ENCODE measurements around the gene VAPA.
A peak's percentile ranks its signal among the peaks of the same experiment; 100 is the strongest.

Gene VAPA

GRCh38 chr18:9913526-9914333, at the start of gene VAPA:
Gene VAPA (plus strand): TSS chr18:9914016. CDS start chr18:9914257, 241 bp downstream.
- ChIA-PET POLR2A (interaction anchor here (0.7 to 1.6 kb wide), 15 partner anchors 9 to 207 kb away, joined by 3 to 6 read pairs (median 3); no protein-coding TSS in a partner anchor), CTCF (no interaction called here)
- TF ChIP-seq L3MBTL2 (conservative IDR thresholded peaks at IDR 0.05) (no peak), PKNOX1 (IDR thresholded peaks at IDR 0.05) (no peak), SUZ12 (IDR thresholded peaks at IDR 0.05) (peak; percentile 63; the same call in 1 of the 2 replicates)
- peak; percentile 88 for DNase-seq (ENCODE audit: extremely low spot score)

GRCh38 chr18:9865764-9866490, 47.9 kb upstream of the VAPA start:
- TF ChIP-seq SUZ12 (IDR thresholded peaks at IDR 0.05): no peak
- POLR2A ChIA-PET: interaction anchor here (1.5 kb wide), 1 partner anchor 48 kb away, joined by 3 read pairs; the partner anchor contains the start of gene VAPA
- CTCF ChIA-PET: no interaction called here
- DNase-seq (ENCODE audit: extremely low spot score): no peak

GRCh38 chr18:9866627-9867026, 47.2 kb upstream of the VAPA start:
- ChIA-PET POLR2A (interaction anchor here (1.5 kb wide), 1 partner anchor 47 kb away, joined by 3 read pairs; the partner anchor contains the start of gene VAPA), CTCF (no interaction called here)
- DNase-seq (ENCODE audit: extremely low spot score): no peak
- no peak for TF ChIP-seq FOXA1 (IDR thresholded peaks at IDR 0.05)
- TF ChIP-seq ELF4 (IDR thresholded peaks at IDR 0.05): no peak
- TF ChIP-seq ARNT (IDR thresholded peaks at IDR 0.05): no peak
- TF ChIP-seq L3MBTL2 (conservative IDR thresholded peaks at IDR 0.05): no peak
- TF ChIP-seq LEF1 (IDR thresholded peaks at IDR 0.05; ENCODE audit: borderline replicate concordance): no peak
- TF ChIP-seq NFRKB (IDR thresholded peaks at IDR 0.05): no peak
- TF ChIP-seq SUZ12 (IDR thresholded peaks at IDR 0.05): no peak
- TF ChIP-seq SP1 (IDR thresholded peaks at IDR 0.05): no peak
- no peak for TF ChIP-seq HDGF (IDR thresholded peaks at IDR 0.05; ENCODE audit: borderline replicate concordance)
- TF ChIP-seq FOXM1 (IDR thresholded peaks at IDR 0.05; ENCODE audit: borderline replicate concordance): no peak
- TF ChIP-seq ZNF384 (IDR thresholded peaks at IDR 0.05): no peak
- TF ChIP-seq FOXK2 (IDR thresholded peaks at IDR 0.05): no peak
- no peak for TF ChIP-seq PKNOX1 (IDR thresholded peaks at IDR 0.05)
- TF ChIP-seq BHLHE40 (IDR thresholded peaks at IDR 0.05; ENCODE audit: borderline replicate concordance): no peak
- TF ChIP-seq TARDBP (IDR thresholded peaks at IDR 0.05): no peak
- no peak for TF ChIP-seq CTBP1 (IDR thresholded peaks at IDR 0.05; ENCODE audit: borderline replicate concordance)

GRCh38 chr18:9867071-9867594, 46.7 kb upstream of the VAPA start:
- ChIA-PET POLR2A (interaction anchor here (1.5 kb wide), 1 partner anchor 47 kb away, joined by 3 read pairs; the partner anchor contains the start of gene VAPA), CTCF (no interaction called here)
- TF ChIP-seq ARNT (IDR thresholded peaks at IDR 0.05): no peak
- no peak for DNase-seq (ENCODE audit: extremely low spot score)

- TF ChIP-seq NFRKB (IDR thresholded peaks at IDR 0.05) (no peak), SP1 (IDR thresholded peaks at IDR 0.05) (no peak), L3MBTL2 (conservative IDR thresholded peaks at IDR 0.05) (no peak), BHLHE40 (IDR thresholded peaks at IDR 0.05; ENCODE audit: borderline replicate concordance) (no peak), ZNF384 (IDR thresholded peaks at IDR 0.05) (no peak)
- CTCF ChIA-PET: no interaction called here
- DNase-seq (ENCODE audit: extremely low spot score): no peak
- POLR2A ChIA-PET: interaction anchor here (0.9 to 1.8 kb wide), 2 partner anchors 8 to 44 kb away, joined by 3 to 5 read pairs; partner anchors contain the start of gene VAPA
Observed at GRCh38 chr18:9868857-9869714, 44.7 kb upstream of the VAPA start.

- POLR2A ChIA-PET: interaction anchor here (0.9 to 1.8 kb wide), 3 partner anchors 9 to 45 kb away, joined by 3 to 5 read pairs (median 3); partner anchors contain the start of gene VAPA
- peak; percentile 15 for DNase-seq (ENCODE audit: extremely low spot score)
- TF ChIP-seq LEF1 (IDR thresholded peaks at IDR 0.05; ENCODE audit: borderline replicate concordance) (no peak), FOXM1 (IDR thresholded peaks at IDR 0.05; ENCODE audit: borderline replicate concordance) (no peak), FOXA1 (IDR thresholded peaks at IDR 0.05) (no peak), SUZ12 (IDR thresholded peaks at IDR 0.05) (no peak), ELF4 (IDR thresholded peaks at IDR 0.05) (no peak), FOXK2 (IDR thresholded peaks at IDR 0.05) (no peak), SP1 (IDR thresholded peaks at IDR 0.05) (no peak), CTBP1 (IDR thresholded peaks at IDR 0.05; ENCODE audit: borderline replicate concordance) (no peak), TARDBP (IDR thresholded peaks at IDR 0.05) (no peak), L3MBTL2 (conservative IDR thresholded peaks at IDR 0.05) (no peak), PKNOX1 (IDR thresholded peaks at IDR 0.05) (no peak), HDGF (IDR thresholded peaks at IDR 0.05; ENCODE audit: borderline replicate concordance) (no peak), ZNF384 (IDR thresholded peaks at IDR 0.05) (no peak), NFRKB (IDR thresholded peaks at IDR 0.05) (no peak), ARNT (IDR thresholded peaks at IDR 0.05) (no peak), BHLHE40 (IDR thresholded peaks at IDR 0.05; ENCODE audit: borderline replicate concordance) (no peak)
- CTCF ChIA-PET: interaction anchor here (0.8 kb wide), 1 partner anchor 39 kb away, joined by 3 read pairs; no protein-coding TSS in a partner anchor
Observed at GRCh38 chr18:9869715-9870430, 43.9 kb upstream of the VAPA start.

All from HEK293T (cell line).